ACC112 (cell line): ENCODE data around the gene ANKS4B.

Source experiments
- H2AFZ ChIP-seq: fragments of 200-600 bp; sonication (generic); one replicate; pipeline ENCODE4 v1.6.0; 2017; ENCODE audit warnings: antibody characterized with exemption, low read length; ENCODE audit not compliant: unreplicated experiment
- H3K27ac ChIP-seq: fragments of 200-600 bp; sonication (generic); 2 replicates; pipeline ENCODE4 v1.5.1; 2014; ENCODE audit warnings: low read depth, mild to moderate bottlenecking, antibody characterized with exemption, low read length, moderate library complexity
- H3K27me3 ChIP-seq: fragments of 200-600 bp; sonication (generic); 2 replicates; pipeline ENCODE4 v1.6.1; 2014; ENCODE audit warnings: mild to moderate bottlenecking, antibody characterized with exemption, low read length, moderate library complexity, mixed read lengths; ENCODE audit not compliant: insufficient read depth
- H3K36me3 ChIP-seq: fragments of 200-600 bp; sonication (generic); 2 replicates; pipeline ENCODE4 v1.6.1; 2016; ENCODE audit warnings: mild to moderate bottlenecking, antibody characterized with exemption, low read length, moderate library complexity, mixed read lengths; ENCODE audit not compliant: insufficient read depth
- H3K4me1 ChIP-seq: fragments of 200-600 bp; sonication (generic); one replicate; pipeline ENCODE4 v1.6.1; 2016; ENCODE audit warnings: low read length, mixed read lengths; ENCODE audit not compliant: insufficient read depth, unreplicated experiment, control insufficient read depth
- H3K4me3 ChIP-seq: fragments of 200-600 bp; sonication (generic); 2 replicates; pipeline ENCODE4 v1.5.1; 2014; ENCODE audit warnings: mild to moderate bottlenecking, low read depth, low read length
- H3K79me2 ChIP-seq: fragments of 200-600 bp; sonication (generic); one replicate; pipeline ENCODE4 v1.6.0; 2016; ENCODE audit warnings: low read length; ENCODE audit not compliant: control insufficient read depth, unreplicated experiment, insufficient read depth

Gene ANKS4B

DNA sequence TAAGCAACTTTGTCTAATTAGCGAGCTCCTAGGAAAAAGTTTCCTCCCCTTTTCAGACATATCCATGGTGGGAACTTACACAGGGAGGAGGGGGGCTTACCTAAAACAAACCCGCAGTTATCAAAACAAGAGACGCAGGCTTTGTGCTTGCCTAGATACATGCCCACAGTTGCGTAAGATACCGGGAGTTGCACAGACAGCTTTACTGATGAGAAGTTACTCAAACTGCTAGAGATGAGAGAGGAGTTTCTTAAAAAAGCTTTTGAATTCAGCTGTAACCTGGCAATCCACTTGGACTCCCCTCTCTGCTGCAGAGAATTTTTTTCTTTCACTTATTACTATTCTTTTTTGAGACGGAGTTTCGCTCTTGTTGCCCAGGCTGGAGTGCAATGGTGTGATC lies 15.3 kb upstream of the ANKS4B start:
- Histone ChIP-seq H3K36me3 (no peaks in the 10 kb centered on the region), H3K27me3 (peaks cover 70% of the 10 kb centered on the region), H2AFZ (no peak overlapping the region)

DNA sequence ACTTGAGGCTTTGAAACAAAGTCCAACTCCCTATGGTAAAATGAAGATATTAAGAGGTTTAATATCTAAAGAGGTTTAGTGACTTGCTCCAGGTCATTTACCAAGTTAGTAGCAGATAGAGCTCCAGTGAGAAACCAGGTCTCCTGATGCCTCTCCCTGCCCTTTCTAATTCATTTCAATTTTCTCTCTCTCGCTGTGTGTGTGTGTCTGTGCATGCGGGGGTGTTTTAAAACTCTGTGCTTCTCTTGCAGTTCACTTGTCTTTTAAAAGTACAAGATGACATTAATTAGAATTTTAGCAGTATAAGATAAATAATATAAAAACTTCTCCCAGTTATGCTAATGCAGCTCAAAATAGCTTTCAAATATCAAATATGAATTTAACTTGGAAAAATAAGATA lies 13.9 kb upstream of the ANKS4B start:
- Histone ChIP-seq H3K4me3 (no peak overlapping the region), H3K27ac (no peak overlapping the region), H3K36me3 (no peaks in the 10 kb centered on the region), H3K79me2 (no peaks in the 10 kb centered on the region), H2AFZ (no peak overlapping the region), H3K4me1 (no peaks in the 10 kb centered on the region), H3K27me3 (peaks cover 67% of the 10 kb centered on the region)

More for the DNA sequence above, 15.3 kb upstream of the ANKS4B start:
- Histone ChIP-seq H3K4me1 (no peaks in the 10 kb centered on the region), H3K27ac (no peak overlapping the region), H3K4me3 (no peak overlapping the region), H3K79me2 (no peaks in the 10 kb centered on the region)

DNA sequence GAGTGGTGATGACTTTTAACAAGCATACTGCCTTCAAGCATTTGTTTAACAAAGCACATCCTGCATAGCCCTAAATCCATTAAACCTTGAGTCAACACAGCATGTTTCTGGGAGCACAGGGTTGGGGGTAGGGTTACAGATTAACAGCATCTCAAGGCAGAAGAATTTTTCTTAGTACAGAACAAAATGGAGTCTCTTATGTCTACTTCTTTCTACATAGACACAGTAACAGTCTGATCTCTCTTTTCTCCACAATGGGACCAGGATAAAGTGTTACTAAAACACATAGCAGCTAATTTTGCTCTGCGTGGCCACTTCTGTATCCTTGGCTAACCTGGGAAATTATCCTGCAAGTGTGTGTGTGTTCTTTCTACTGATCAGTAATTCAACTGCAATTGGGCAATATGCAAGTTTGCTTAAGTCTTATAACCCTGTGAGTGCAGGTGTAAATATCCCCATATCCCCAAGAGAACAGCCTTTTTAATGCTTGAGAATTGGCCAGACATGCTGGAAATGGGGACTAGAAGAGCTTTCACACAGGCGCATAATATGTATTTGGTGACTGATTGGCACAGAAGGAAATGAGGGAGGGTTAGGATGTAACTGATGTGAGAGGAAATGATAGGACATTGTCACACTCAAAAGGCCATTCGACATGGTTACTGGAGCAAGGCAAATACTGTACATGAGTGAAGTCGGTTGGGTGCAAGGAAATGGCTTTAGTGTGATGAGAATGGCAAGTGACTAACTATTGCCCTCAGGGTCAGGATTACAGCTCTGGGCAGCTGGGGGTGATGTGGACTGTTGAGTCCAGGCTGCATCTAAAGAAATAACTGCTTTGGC lies 10.8 kb upstream of the ANKS4B start:
- Histone ChIP-seq H3K4me1 (no peaks in the 10 kb centered on the region), H3K4me3 (no peak overlapping the region), H3K27ac (no peak overlapping the region), H3K36me3 (no peaks in the 10 kb centered on the region), H3K79me2 (no peaks in the 10 kb centered on the region), H3K27me3 (peaks cover 78% of the 10 kb centered on the region), H2AFZ (no peak overlapping the region)

DNA sequence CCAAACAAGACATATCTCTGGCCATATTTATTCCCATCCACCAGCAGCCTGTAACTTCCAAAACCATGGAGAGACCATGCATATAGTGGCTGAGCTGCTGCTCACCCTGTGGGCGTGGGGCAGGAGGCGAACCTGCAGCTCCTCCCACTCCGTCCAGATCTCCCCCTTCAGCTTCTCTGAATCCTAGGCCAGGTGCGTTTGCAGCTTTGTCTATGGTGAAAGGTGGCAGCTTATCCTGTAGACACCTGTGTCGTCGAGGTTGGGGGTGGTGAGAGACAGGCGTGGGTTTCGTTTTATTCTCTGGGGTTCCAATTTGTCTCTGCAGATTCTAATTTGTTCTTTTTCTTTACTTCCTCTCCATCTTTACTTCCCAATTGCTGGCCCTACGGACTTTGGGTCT lies 9.7 kb upstream of the ANKS4B start:
- H3K79me2 ChIP-seq: no peaks in the 10 kb centered on the region
- peaks cover 81% of the 10 kb centered on the region for H3K27me3 ChIP-seq
- H3K36me3 ChIP-seq: no peaks in the 10 kb centered on the region
- H2AFZ ChIP-seq: no peak overlapping the region
- no peaks in the 10 kb centered on the region for H3K4me1 ChIP-seq
- H3K27ac ChIP-seq: no peak overlapping the region
- no peak overlapping the region for H3K4me3 ChIP-seq

DNA sequence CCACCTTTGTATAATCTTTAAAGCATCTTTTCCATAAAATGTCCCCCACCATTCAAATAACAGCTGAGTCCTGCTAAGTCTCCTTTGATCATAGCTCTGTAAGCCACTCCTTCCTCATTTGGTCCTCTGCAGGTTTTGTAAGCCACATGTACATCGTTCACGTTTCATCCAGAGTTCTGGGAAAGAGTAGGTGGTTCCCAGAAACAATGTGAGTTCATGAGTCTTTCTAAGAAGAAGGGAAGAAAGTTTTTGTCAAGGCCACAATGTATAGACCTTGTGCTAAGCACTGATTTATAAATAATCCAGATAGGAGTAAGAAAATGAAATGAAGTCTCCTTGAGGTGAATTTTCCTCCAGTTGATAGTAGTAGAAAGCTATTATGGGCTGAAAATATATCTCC lies 8.7 kb upstream of the ANKS4B start:
- Histone ChIP-seq H3K4me3 (no peak overlapping the region), H3K27ac (no peak overlapping the region), H3K27me3 (peaks cover 85% of the 10 kb centered on the region), H3K36me3 (no peaks in the 10 kb centered on the region), H3K79me2 (no peaks in the 10 kb centered on the region), H3K4me1 (no peaks in the 10 kb centered on the region), H2AFZ (no peak overlapping the region)

DNA sequence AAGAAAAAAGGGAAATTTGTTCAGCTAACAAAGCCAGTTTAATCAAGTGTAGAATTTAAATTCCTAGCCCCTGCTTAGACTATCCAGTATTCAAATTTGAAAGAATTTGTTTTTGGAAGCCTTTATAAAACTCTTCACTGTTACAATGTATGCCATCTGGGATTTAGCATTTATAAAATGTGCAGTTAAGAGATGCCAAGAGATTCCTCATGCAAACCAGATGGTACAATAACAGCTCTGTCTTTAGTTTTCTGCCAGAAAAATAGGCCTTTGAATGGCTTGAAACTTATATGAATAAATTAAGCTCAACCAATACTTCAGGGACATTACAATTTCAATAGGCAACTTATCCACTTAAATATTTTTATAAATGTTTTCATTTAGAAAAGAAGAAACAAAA lies 6.8 kb upstream of the ANKS4B start:
- Histone ChIP-seq H2AFZ (no peak overlapping the region), H3K79me2 (no peaks in the 10 kb centered on the region), H3K36me3 (no peaks in the 10 kb centered on the region), H3K27ac (no peak overlapping the region), H3K4me3 (no peak overlapping the region), H3K4me1 (no peaks in the 10 kb centered on the region), H3K27me3 (peaks cover 88% of the 10 kb centered on the region)

DNA sequence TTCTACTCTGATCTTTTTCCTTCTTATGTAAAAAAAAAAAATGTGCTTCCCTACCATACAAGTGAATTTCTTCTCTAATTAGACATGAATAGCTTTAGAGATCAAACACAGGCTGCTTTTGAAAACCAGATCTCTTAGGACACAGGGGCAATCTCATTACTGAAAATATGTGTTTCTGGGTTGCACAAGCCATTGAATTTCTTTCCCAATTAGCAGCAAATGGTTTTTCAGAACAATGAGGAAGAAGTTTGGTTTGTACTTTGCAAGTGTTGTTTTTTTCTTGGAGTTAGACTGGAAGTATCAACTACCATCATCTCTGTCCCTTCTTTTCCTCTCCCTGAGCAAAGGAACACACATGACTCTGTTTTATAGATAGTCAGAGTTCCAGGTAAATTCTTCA lies 5.6 kb upstream of the ANKS4B start:
- Histone ChIP-seq H3K36me3 (no peaks in the 10 kb centered on the region), H3K27me3 (peaks cover 93% of the 10 kb centered on the region), H3K27ac (no peak overlapping the region), H3K4me3 (no peak overlapping the region), H3K4me1 (no peaks in the 10 kb centered on the region), H3K79me2 (no peaks in the 10 kb centered on the region), H2AFZ (no peak overlapping the region)

DNA sequence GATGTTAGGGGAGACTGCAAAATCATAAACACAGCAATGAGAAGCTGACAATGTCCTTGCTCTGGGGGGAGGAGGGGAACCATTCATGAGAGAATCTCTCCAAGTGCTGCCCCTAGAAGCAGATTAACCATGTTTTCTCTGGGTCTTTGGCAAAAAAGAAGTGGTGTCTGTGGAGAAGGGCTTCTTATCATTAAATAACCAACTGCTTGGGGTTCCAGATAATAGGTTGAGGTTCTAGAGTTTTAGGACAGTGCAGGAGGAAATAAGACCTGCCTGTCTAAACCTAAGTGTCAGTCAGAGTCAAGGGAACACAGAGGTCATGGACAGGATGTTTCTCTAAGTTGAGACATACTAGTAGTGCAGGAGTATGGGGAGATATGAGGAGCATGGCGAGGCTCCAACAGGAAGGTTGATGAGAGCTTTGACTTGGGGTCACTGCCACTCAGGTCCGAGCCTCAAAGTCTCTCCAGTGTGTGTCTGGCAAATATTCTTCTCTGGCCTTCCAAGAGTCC lies 5.1 kb upstream of the ANKS4B start:
- H3K36me3 ChIP-seq: no peaks in the 10 kb centered on the region
- H3K27ac ChIP-seq: no peak overlapping the region
- no peak overlapping the region for H2AFZ ChIP-seq
- no peaks in the 10 kb centered on the region for H3K4me1 ChIP-seq
- no peak overlapping the region for H3K4me3 ChIP-seq
- peaks cover 96% of the 10 kb centered on the region for H3K27me3 ChIP-seq
- no peaks in the 10 kb centered on the region for H3K79me2 ChIP-seq

DNA sequence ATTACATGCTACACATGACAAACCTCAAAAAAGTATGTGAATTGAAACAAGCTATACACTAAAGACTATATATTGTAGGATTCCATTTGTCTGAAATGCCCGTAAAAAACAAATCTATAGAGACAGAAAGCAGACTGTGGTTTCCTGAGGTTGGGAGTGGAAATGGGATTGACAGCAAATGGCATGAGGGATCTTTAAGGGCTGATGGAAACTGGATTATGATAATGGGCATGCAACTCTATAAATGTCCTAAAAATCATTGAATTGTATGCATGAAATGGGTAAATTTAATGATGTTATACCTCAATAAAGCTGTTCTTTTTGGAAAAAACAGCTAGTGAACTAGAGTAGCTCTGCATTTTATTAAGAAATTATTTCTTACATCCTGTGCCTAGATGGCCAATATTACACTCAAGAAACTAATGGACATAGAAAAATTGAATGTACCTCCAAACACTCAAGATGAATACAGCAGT lies 416 bp upstream of the ANKS4B start:
- H2AFZ ChIP-seq: no peak overlapping the region
- no peak overlapping the region for H3K27ac ChIP-seq
- H3K79me2 ChIP-seq: no peaks in the 10 kb centered on the region
- peaks cover 91% of the 10 kb centered on the region for H3K27me3 ChIP-seq
- no peak overlapping the region for H3K4me3 ChIP-seq
- no peaks in the 10 kb centered on the region for H3K36me3 ChIP-seq
- H3K4me1 ChIP-seq: no peaks in the 10 kb centered on the region

DNA sequence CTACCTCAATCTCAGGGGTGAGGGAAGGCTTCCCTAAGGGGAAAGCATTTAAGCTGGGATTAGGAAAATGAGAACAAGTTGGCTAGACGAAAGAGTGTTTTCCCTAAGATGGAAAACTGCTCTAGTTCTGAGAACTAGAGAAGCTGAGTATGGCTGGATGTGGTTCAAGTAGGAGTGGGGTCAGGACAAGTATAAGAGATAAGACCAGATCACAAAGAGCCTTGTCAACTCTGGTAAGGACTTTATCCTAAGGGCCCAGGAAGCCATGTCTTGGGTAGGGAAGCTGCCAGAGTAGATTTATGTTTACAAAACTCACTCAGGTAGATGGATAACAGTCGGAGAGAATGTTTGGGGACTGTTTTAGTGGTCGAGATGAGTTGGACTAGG lies 1.7 kb downstream of the ANKS4B start:
- Histone ChIP-seq H3K36me3 (no peaks in the 10 kb centered on the region), H3K27me3 (peaks cover 83% of the 10 kb centered on the region), H3K27ac (no peak overlapping the region), H2AFZ (no peak overlapping the region), H3K79me2 (no peaks in the 10 kb centered on the region), H3K4me3 (no peak overlapping the region), H3K4me1 (no peaks in the 10 kb centered on the region)

DNA sequence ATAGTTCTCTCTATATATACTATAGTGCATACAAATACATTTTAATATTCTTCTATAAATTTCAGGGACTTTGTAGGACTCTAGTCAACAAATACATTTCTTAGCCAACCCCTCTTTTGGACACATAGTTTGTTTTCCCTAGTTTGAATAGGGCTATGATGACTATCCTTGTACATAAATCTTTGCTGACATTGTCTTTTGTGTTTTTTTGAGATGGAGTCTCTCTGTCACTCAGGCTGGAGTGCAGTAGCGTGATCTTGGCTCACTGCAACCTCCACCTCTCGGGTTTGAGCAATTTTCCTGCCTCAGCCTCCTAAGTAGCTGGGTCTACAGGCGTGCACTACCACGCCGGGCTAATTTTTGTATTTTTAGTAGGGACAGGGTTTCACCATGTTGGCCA lies 3.3 kb downstream of the ANKS4B start:
- Histone ChIP-seq H3K27ac (no peak overlapping the region), H3K4me1 (no peaks in the 10 kb centered on the region), H3K79me2 (no peaks in the 10 kb centered on the region), H3K27me3 (peaks cover 67% of the 10 kb centered on the region), H3K36me3 (no peaks in the 10 kb centered on the region), H2AFZ (no peak overlapping the region), H3K4me3 (no peak overlapping the region)
